IMR-90 (cell line): ENCODE data around the gene CD28.

Experiments used
- CEBPB ChIP-seq: IDR thresholded peaks from 2 replicates; pipeline ENCODE4 v1.6.1; 2012; ENCODE audit warnings: low read depth, low read length, improper control_type of control experiment
- CHD1 ChIP-seq: IDR thresholded peaks from 2 replicates; pipeline ENCODE4 v1.6.1; 2012; ENCODE audit warnings: low read depth, low read length, improper control_type of control experiment
- CTCF ChIP-seq: conservative IDR thresholded peaks from 2 replicates; pipeline ENCODE4 v1.5.1; 2012; ENCODE audit warnings: mild to moderate bottlenecking, low read depth, low read length, improper control_type of control experiment
- FOS ChIP-seq: fragments of 150-350 bp; IDR thresholded peaks from 2 replicates; pipeline ENCODE4 v1.6.1; 2016; ENCODE audit warnings: low read depth, low read length
- MAFK ChIP-seq: IDR thresholded peaks from 2 replicates; pipeline ENCODE4 v1.6.1; 2012; ENCODE audit warnings: low read depth, low read length, improper control_type of control experiment
- MAZ ChIP-seq: IDR thresholded peaks from 2 replicates; pipeline ENCODE4 v1.6.1; 2012; ENCODE audit warnings: low read depth, mild to moderate bottlenecking, low read length, improper control_type of control experiment, moderate library complexity, borderline replicate concordance
- POLR2A ChIP-seq: IDR thresholded peaks from 2 replicates; pipeline ENCODE4 v1.6.1; 2012; ENCODE audit warnings: mild to moderate bottlenecking, low read depth, low read length
- RAD21 ChIP-seq: IDR thresholded peaks from 2 replicates; pipeline ENCODE4 v1.6.1; 2012; ENCODE audit warnings: low read length, improper control_type of control experiment
- RFX5 ChIP-seq: IDR thresholded peaks from 2 replicates; pipeline ENCODE4 v1.8.0; 2012; ENCODE audit warnings: low read depth, mild to moderate bottlenecking, low read length, moderate library complexity
- USF2 ChIP-seq: fragments of 150-350 bp; IDR thresholded peaks from 2 replicates; pipeline ENCODE4 v1.6.1; 2017; ENCODE audit warnings: mild to moderate bottlenecking, antibody characterized with exemption, low read length, low read depth

DNA sequence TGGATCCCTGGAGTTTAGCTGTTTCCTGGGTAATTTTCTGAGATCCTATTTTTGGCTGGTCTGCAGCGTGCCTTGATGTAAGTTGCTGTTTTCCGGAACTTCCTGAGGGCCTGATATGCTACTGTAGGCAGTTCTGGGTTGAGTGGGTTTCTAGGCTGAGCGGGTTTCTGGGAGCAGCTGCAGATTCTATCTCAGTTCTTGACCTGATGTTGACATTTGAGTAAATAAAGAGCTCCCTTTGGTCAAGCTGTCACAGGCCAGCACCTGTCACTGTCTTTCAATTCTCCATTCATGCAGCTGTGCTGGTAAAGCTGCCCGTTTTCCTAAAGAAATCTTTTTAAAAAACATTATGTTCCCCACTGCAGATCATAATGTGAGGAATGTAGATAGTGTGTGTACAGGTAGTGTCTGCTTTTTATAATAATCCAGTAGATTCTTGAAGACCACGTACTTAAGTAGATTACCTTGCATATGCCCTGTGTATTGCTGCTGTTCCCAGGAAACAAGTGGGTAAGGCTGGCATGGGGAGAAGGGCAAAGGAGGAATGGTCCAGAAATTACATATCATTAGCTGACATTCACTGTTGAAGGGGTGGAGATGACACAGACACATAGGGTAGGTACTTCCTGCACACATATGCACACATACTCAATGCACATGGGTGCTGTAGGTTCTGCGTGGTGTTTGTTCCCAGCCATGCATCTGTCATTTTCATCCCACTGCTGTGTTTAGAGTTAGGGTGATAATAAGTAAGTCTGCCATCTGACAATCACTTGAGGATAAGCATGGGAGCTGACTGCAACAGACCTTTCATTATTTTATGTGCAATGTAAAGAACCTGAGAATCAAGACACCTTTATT, 25.9 kb downstream of the CD28 start:
- TF ChIP-seq USF2 (no peak), RFX5 (no peak), CHD1 (no peak), CTCF (no peak), POLR2A (no peak), MAZ (no peak), CEBPB (no peak), RAD21 (no peak), FOS (no peak), MAFK (no peak)
